ENCODE data around the gene MICAL2. TPM values are rescaled to one million over a fixed set of nuclear protein-coding genes. Genes with fewer than 3 reads are reported as not detected.

MICAL2 gene
- total and polyA plus RNA-seq, 2 donors (not counting 3 experiments of a cell fraction or from before 2014, with no cell fraction given), result 67.6 to 200 TPM

GRCh38 chr11:12246989-12247388 is 136.6 kb downstream of the MICAL2 start:
- Histone ChIP-seq H4K20me1 (replicated peaks; ENCODE audit: control insufficient read depth, extremely low read depth, insufficient read depth, low read length) (no peaks in the 10 kb centered on the region), H3K9me1 (replicated peaks; ENCODE audit: control insufficient read depth, extremely low read depth, insufficient read depth, low read length) (no peaks in the 10 kb centered on the region), H3K79me2 (ENCODE audit: control insufficient read depth, insufficient read depth, low read length) (no peaks in the 10 kb centered on the region), H3K9ac (replicated peaks; ENCODE audit: extremely low read depth, insufficient read depth, low read length) (no peak overlapping the region), H3K36me3 (ENCODE audit: control insufficient read depth in 2 of 2, extremely low read depth in 1 of 2, insufficient read depth in 2 of 2, low read length in 2 of 2) (peaks cover 2 to 18% of the 10 kb centered on the region in 2 experiments), H2AFZ (ENCODE audit: low read depth, low read length) (no peak overlapping the region), H3K4me1 (ENCODE audit: control insufficient read depth, extremely low read depth, insufficient read depth, low read length) (peaks cover 5% of the 10 kb centered on the region), H3K27ac (ENCODE audit: insufficient read depth, low read depth, low read length) (no peak overlapping the region), H3K27me3 (ENCODE audit: control insufficient read depth in 2 of 2, insufficient read depth in 2 of 2, low read length in 2 of 2) (no peaks in the 10 kb centered on the region), H3K9me3 (replicated peaks; ENCODE audit: control insufficient read depth, insufficient read depth, low read length) (no peaks in the 10 kb centered on the region), H3K4me2 (ENCODE audit: insufficient read depth, low read length) (no peak overlapping the region), H3K4me3 (replicated peaks in 1 of 3; ENCODE audit: insufficient read depth in 1 of 3, low read depth in 1 of 3, low read length in 3 of 3) (no peak overlapping the region)
- FAIRE-seq (no peak), DNase-seq (ENCODE audit: low read depth, low spot score) (no peak)
- intact Hi-C loops (cut with micrococcal nuclease), result no loop called here
- no peak for TF ChIP-seq POLR2A (IDR thresholded peaks at IDR 0.05; ENCODE audit: low read depth, low read length)
- no peak for TF ChIP-seq JUN (IDR thresholded peaks at IDR 0.05; ENCODE audit: borderline replicate concordance, insufficient read depth, insufficient read length, low read depth)
- no peak for TF ChIP-seq MYC (IDR thresholded peaks at IDR 0.05; ENCODE audit: low read depth, low read length)
- no peak for TF ChIP-seq GATA2 (IDR thresholded peaks at IDR 0.05; ENCODE audit: insufficient read depth, insufficient read length, low read depth, low read length)
- dilution Hi-C loops (cut with MboI; ENCODE audit: extremely low pct_ligation_motif_present, low sequenced_read_pairs), result no loop called here
- ChIA-PET CTCF (interaction anchor here (0.7 to 1.5 kb wide), 2 partner anchors 46 to 137 kb away, joined by 3 read pairs; partner anchors contain the start of gene MICAL2), POLR2A (no interaction called here)
- no TSS peak for BruUV-seq (replicated peaks)

- H3K9ac ChIP-seq (replicated peaks; ENCODE audit: extremely low read depth, insufficient read depth, low read length), result no peak overlapping the region
- H3K27me3 ChIP-seq (ENCODE audit: control insufficient read depth in 2 of 2, insufficient read depth in 2 of 2, low read length in 2 of 2), result no peaks in the 10 kb centered on the region
- H3K4me2 ChIP-seq (ENCODE audit: insufficient read depth, low read length), result no peak overlapping the region
- POLR2A ChIA-PET, result no interaction called here
- BruUV-seq (replicated peaks), result no TSS peak
- H3K9me3 ChIP-seq (replicated peaks; ENCODE audit: control insufficient read depth, insufficient read depth, low read length), result no peaks in the 10 kb centered on the region
- H3K36me3 ChIP-seq (ENCODE audit: control insufficient read depth in 2 of 2, extremely low read depth in 1 of 2, insufficient read depth in 2 of 2, low read length in 2 of 2), result peaks cover 2 to 18% of the 10 kb centered on the region in 2 experiments
- TF ChIP-seq EZH2 (IDR thresholded peaks at IDR 0.05; ENCODE audit: borderline replicate concordance, low read depth, low read length, severe bottlenecking) (no peak), POLR2A (IDR thresholded peaks at IDR 0.05; ENCODE audit: low read depth, low read length) (no peak), FOS (IDR thresholded peaks at IDR 0.05; ENCODE audit: borderline replicate concordance, insufficient read depth, low read length) (no peak), GATA2 (IDR thresholded peaks at IDR 0.05; ENCODE audit: insufficient read depth, insufficient read length, low read depth, low read length) (no peak)
- TF ChIP-seq, protein P1, sequence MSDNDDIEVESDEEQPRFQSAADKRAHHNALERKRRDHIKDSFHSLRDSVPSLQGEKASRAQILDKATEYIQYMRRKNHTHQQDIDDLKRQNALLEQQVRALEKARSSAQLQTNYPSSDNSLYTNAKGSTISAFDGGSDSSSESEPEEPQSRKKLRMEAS (IDR thresholded peaks at IDR 0.05; ENCODE audit: insufficient read depth, insufficient read length), result no peak
- no peak overlapping the region for H3K27ac ChIP-seq (ENCODE audit: insufficient read depth, low read depth, low read length)
- DNase-seq (ENCODE audit: low read depth, low spot score) (no peak), FAIRE-seq (no peak)
- H3K79me2 ChIP-seq (ENCODE audit: control insufficient read depth, insufficient read depth, low read length), result no peaks in the 10 kb centered on the region
- no peaks in the 10 kb centered on the region for H3K9me1 ChIP-seq (replicated peaks; ENCODE audit: control insufficient read depth, extremely low read depth, insufficient read depth, low read length)
- dilution Hi-C loops (cut with MboI; ENCODE audit: extremely low pct_ligation_motif_present, low sequenced_read_pairs) (no loop called here), intact Hi-C loops (cut with micrococcal nuclease) (no loop called here)
- no peaks in the 10 kb centered on the region for H4K20me1 ChIP-seq (replicated peaks; ENCODE audit: control insufficient read depth, extremely low read depth, insufficient read depth, low read length)
- H3K4me3 ChIP-seq (replicated peaks in 1 of 3; ENCODE audit: insufficient read depth in 1 of 3, low read depth in 1 of 3, low read length in 3 of 3), result no peak overlapping the region
- H2AFZ ChIP-seq (ENCODE audit: low read depth, low read length), result no peak overlapping the region
- CTCF ChIA-PET, result interaction anchor here (1.3 to 2.0 kb wide), 2 partner anchors 8 to 160 kb away, joined by 5 to 9 read pairs; no protein-coding TSS in a partner anchor
- H3K4me1 ChIP-seq (ENCODE audit: control insufficient read depth, extremely low read depth, insufficient read depth, low read length), result peaks cover 5% of the 10 kb centered on the region
Measured at GRCh38 chr11:12247543-12248254, 137.3 kb downstream of the MICAL2 start.

Data from endothelial cell of umbilical vein (primary cell).